Ishikawa (cell line): Measurements from ENCODE around the gene JMJD1C.

Experiments
- CEBPB ChIP-seq: IDR thresholded peaks from 2 replicates; pipeline ENCODE4 v1.6.1; 2012
- CREB1 ChIP-seq: IDR thresholded peaks from 2 replicates; pipeline ENCODE4 v1.6.1; 2012; ENCODE audit warnings: low read depth
- EGR1 ChIP-seq: IDR thresholded peaks from 2 replicates; pipeline ENCODE4 v1.6.1; 2012
- EP300 ChIP-seq: IDR thresholded peaks from 2 replicates; pipeline ENCODE4 v1.6.1; 2012; ENCODE audit warnings: borderline replicate concordance
- FOXM1 ChIP-seq: IDR thresholded peaks from 2 replicates; pipeline ENCODE4 v1.6.1; 2012; ENCODE audit warnings: low read depth, borderline replicate concordance
- MAX ChIP-seq: IDR thresholded peaks from 2 replicates; pipeline ENCODE4 v1.6.1; 2012
- NFIC ChIP-seq: IDR thresholded peaks from 2 replicates; pipeline ENCODE4 v1.6.1; 2012
- RAD21 ChIP-seq: IDR thresholded peaks from 2 replicates; pipeline ENCODE4 v1.6.1; 2012; ENCODE audit warnings: low read depth
- TAF1 ChIP-seq: IDR thresholded peaks from 2 replicates; pipeline ENCODE4 v1.6.1; 2012; ENCODE audit warnings: low read depth, mild to moderate bottlenecking
- TCF12 ChIP-seq: IDR thresholded peaks from 2 replicates; pipeline ENCODE4 v1.6.1; 2012; ENCODE audit warnings: low read depth
- TEAD4 ChIP-seq: IDR thresholded peaks from 2 replicates; pipeline ENCODE4 v1.6.1; 2012
- YY1 ChIP-seq: IDR thresholded peaks from 2 replicates; pipeline ENCODE4 v1.6.1; 2012; ENCODE audit warnings: low read depth
- ZBTB7A ChIP-seq: IDR thresholded peaks from 2 replicates; pipeline ENCODE4 v1.6.1; 2012; ENCODE audit warnings: low read depth
- TF ChIP-seq, protein P1 (sequence below): IDR thresholded peaks from 2 replicates; pipeline ENCODE4 v1.6.1; 2012
- TF ChIP-seq, protein P2 (sequence below): IDR thresholded peaks from 2 replicates; pipeline ENCODE4 v1.6.1; 2012; ENCODE audit warnings: low read depth, mild to moderate bottlenecking

JMJD1C gene

DNA sequence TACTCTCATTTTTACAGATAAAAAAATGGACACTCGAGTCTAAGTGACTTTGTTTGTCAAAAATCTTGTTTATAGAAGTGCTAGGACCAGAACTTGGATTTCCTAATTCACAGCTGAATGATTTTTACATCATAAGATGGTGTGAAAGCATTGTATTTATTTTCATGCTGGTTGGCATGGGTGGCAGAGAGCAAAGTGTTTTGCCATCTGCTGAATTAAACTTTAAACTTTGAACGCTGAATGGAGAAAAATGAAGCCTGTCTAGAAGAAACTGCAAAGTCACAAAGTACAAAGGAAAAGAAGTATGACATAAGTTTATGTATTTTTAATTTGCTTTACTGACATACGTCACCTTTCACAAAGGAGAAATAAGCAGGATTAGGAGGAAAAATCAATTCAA, 190.7 kb downstream of the JMJD1C start:
- TF ChIP-seq, protein P1, sequence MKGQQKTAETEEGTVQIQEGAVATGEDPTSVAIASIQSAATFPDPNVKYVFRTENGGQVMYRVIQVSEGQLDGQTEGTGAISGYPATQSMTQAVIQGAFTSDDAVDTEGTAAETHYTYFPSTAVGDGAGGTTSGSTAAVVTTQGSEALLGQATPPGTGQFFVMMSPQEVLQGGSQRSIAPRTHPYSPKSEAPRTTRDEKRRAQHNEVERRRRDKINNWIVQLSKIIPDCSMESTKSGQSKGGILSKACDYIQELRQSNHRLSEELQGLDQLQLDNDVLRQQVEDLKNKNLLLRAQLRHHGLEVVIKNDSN: no peak
- TF ChIP-seq YY1: no peak
- TF ChIP-seq, protein P2, sequence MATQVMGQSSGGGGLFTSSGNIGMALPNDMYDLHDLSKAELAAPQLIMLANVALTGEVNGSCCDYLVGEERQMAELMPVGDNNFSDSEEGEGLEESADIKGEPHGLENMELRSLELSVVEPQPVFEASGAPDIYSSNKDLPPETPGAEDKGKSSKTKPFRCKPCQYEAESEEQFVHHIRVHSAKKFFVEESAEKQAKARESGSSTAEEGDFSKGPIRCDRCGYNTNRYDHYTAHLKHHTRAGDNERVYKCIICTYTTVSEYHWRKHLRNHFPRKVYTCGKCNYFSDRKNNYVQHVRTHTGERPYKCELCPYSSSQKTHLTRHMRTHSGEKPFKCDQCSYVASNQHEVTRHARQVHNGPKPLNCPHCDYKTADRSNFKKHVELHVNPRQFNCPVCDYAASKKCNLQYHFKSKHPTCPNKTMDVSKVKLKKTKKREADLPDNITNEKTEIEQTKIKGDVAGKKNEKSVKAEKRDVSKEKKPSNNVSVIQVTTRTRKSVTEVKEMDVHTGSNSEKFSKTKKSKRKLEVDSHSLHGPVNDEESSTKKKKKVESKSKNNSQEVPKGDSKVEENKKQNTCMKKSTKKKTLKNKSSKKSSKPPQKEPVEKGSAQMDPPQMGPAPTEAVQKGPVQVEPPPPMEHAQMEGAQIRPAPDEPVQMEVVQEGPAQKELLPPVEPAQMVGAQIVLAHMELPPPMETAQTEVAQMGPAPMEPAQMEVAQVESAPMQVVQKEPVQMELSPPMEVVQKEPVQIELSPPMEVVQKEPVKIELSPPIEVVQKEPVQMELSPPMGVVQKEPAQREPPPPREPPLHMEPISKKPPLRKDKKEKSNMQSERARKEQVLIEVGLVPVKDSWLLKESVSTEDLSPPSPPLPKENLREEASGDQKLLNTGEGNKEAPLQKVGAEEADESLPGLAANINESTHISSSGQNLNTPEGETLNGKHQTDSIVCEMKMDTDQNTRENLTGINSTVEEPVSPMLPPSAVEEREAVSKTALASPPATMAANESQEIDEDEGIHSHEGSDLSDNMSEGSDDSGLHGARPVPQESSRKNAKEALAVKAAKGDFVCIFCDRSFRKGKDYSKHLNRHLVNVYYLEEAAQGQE: no peak
- no peak for TF ChIP-seq ZBTB7A
- TF ChIP-seq EP300: no peak
- TF ChIP-seq TEAD4: no peak
- TF ChIP-seq MAX: no peak
- no peak for TF ChIP-seq EGR1
- no peak for TF ChIP-seq NFIC
- no peak for TF ChIP-seq RAD21
- TF ChIP-seq FOXM1: no peak
- no peak for TF ChIP-seq TCF12
- TF ChIP-seq CEBPB: no peak
- no peak for TF ChIP-seq CREB1
- no peak for TF ChIP-seq TAF1

GRCh38 chr10:63273577-63273976, 192.2 kb downstream of the JMJD1C start:
- TF ChIP-seq NFIC (no peak), FOXM1 (no peak)

- TF ChIP-seq, protein P1: peak; percentile 47; the same call in 1 of the 2 replicates
- TF ChIP-seq, protein P2: no peak
- peak; percentile 16; the same call in 1 of the 2 replicates for TF ChIP-seq RAD21
- TF ChIP-seq TEAD4: peak; percentile 61; the same call in 1 of the 2 replicates
- peak; percentile 71 for TF ChIP-seq TAF1
- TF ChIP-seq MAX: peak; percentile 70
- TF ChIP-seq NFIC: peak; percentile 67
- TF ChIP-seq YY1: peak; percentile 64
- no peak for TF ChIP-seq EGR1
- no peak for TF ChIP-seq ZBTB7A
- peak; percentile 88 for TF ChIP-seq TCF12
- TF ChIP-seq CEBPB: 0 out of 2 replicates have a peak, but pooled peaks have one; percentile 25
- peak; percentile 18; the same call in 1 of the 2 replicates for TF ChIP-seq FOXM1
- TF ChIP-seq EP300: peak; percentile 68; the same call in 1 of the 2 replicates
- TF ChIP-seq CREB1: peak; percentile 68; the same call in 1 of the 2 replicates
These were observed 196.8 kb downstream of the JMJD1C start for GRCh38 chr10:63268798-63269503.

DNA sequence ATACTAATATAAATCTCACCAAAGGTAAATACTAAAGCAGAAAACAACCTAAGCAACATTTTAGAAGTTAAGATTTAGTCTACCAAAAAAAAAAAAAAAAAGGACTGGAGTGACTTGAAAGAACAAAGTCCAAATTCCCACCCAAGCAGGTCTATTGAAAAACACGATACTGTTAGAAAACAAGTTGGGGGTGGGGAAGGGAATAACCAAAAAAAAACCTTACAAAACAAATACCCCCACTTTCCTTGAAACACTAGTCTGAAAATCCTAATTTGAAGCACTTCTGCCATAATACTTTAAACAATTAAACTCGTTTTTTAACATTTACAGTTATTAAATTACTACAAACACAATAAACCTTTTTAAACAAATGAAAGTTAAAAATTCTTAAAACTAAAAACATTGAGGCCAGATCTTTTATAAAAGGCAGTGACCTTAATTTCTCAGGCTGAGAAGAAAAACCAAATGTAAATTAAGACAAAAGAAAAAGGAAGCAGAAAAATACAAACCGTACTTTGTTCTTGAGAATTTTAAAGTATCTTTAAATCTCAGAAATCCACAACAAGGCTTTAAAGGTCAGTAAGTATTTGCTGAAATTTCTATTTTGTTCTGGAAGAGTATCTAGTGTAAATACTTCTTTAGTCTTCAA, 197.5 kb downstream of the JMJD1C start:
- TF ChIP-seq FOXM1 (peak; percentile 15; the same call in 1 of the 2 replicates), RAD21 (no peak)

GRCh38 chr10:63267414-63268148, 198.2 kb downstream of the JMJD1C start:
- no peak for TF ChIP-seq YY1
- TF ChIP-seq TEAD4: peak; percentile 50; the same call in 1 of the 2 replicates
- 0 out of 2 replicates have a peak, but pooled peaks have one; percentile 12 for TF ChIP-seq CEBPB
